Measurements from ENCODE around the gene ACOX3. TPM values are rescaled to one million over a fixed set of nuclear protein-coding genes. Genes with fewer than 3 reads are reported as not detected.

The ACOX3 gene
- total RNA-seq, 2 experiments from 2014 or later = 12.7 to 16.8 TPM

DNA sequence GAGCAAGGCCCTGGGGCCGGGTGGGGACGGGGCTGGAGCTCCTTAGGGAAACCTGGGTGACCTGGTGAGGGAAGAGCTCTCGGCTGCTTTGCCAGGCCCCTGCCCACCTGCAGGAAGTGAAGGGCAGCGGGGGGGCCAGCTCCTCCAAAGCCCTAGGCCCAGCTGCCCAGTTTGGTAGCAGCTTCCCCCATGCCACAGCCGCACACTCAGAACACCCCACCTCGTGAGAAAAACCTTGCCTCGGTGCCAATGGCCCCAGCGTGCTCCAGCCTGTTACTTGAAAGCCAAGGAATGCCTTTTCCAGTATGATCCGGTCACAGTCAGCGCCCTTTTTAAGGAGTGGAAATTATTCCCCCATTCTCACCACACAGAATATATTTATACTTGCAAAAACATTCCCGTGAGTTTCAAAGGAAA lies 38.3 kb downstream of the ACOX3 start:
- H3K9me2 ChIP-seq (ENCODE audit: insufficient read depth, low read length) = no peaks in the 10 kb centered on the region
- peaks cover 6% of the 10 kb centered on the region; the same call in 1 of the 2 replicates for H3K36me3 ChIP-seq (ENCODE audit: insufficient read depth, low read length)
- H3K27ac ChIP-seq (ENCODE audit: low read depth, low read length, poor library complexity, severe bottlenecking) = no peak overlapping the region
- peaks cover 13% of the 10 kb centered on the region for H3K4me1 ChIP-seq (ENCODE audit: insufficient read depth, low read length, poor library complexity, severe bottlenecking)
- intact Hi-C loops (cut with micrococcal nuclease; ENCODE audit: unreplicated experiment) = loop anchor here (2.0 to 5.0 kb wide), 2 partner anchors 80 to 225 kb away; no protein-coding TSS in a partner anchor
- H3K4me2 ChIP-seq (ENCODE audit: low read length) = no peak overlapping the region
- H2AFZ ChIP-seq (ENCODE audit: low read length) = no peak overlapping the region
- no TSS peak for BruUV-seq (replicated peaks)
- H4K20me1 ChIP-seq (ENCODE audit: insufficient read depth, low read length) = no peaks in the 10 kb centered on the region
- ChIA-PET POLR2A (no interaction called here), CTCF (ENCODE audit: unreplicated experiment) (interaction anchor here (0.9 kb wide), 1 partner anchor 135 kb away, joined by 8 read pairs; no protein-coding TSS in a partner anchor)
- no peak overlapping the region for H3K4me3 ChIP-seq (ENCODE audit: low read depth, low read length, poor library complexity, severe bottlenecking)
- no peak for DNase-seq (ENCODE audit: low spot score)
- H3K79me2 ChIP-seq (ENCODE audit: insufficient read depth, low read depth, low read length) = no peaks in the 10 kb centered on the region
- TF ChIP-seq, protein P1, sequence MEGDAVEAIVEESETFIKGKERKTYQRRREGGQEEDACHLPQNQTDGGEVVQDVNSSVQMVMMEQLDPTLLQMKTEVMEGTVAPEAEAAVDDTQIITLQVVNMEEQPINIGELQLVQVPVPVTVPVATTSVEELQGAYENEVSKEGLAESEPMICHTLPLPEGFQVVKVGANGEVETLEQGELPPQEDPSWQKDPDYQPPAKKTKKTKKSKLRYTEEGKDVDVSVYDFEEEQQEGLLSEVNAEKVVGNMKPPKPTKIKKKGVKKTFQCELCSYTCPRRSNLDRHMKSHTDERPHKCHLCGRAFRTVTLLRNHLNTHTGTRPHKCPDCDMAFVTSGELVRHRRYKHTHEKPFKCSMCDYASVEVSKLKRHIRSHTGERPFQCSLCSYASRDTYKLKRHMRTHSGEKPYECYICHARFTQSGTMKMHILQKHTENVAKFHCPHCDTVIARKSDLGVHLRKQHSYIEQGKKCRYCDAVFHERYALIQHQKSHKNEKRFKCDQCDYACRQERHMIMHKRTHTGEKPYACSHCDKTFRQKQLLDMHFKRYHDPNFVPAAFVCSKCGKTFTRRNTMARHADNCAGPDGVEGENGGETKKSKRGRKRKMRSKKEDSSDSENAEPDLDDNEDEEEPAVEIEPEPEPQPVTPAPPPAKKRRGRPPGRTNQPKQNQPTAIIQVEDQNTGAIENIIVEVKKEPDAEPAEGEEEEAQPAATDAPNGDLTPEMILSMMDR (conservative IDR thresholded peaks at IDR 0.05; ENCODE audit: low read length) = no peak
- TF ChIP-seq EZH2phosphoT487 (IDR thresholded peaks at IDR 0.05; ENCODE audit: borderline replicate concordance, low read depth, low read length) = no peak
- no peaks in the 10 kb centered on the region for H3K9me3 ChIP-seq (ENCODE audit: low read length)

DNA sequence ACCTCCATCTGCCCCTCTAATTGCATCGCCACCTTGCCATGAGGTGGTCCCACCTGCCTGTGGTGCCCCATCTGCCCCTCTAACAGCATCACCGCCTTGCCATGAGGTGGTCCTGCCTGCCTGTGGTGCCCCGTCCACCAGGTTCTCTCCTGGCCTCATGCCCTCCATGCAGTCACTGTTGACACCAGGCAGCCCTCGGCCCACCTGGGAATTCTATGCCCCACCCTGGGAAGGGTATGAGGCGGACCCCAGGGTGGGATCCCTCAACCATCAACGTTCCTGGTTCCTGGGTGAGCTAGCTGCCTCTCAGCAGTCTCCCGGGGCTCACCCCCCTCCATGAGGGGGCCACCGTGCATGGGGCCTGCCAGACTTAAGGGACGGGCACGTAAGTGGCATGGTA lies 38.9 kb downstream of the ACOX3 start:
- H3K36me3 ChIP-seq (ENCODE audit: insufficient read depth, low read length) = peaks cover 6% of the 10 kb centered on the region; the same call in 1 of the 2 replicates
- CTCF ChIA-PET (ENCODE audit: unreplicated experiment) = interaction anchor here (0.7 kb wide), 1 partner anchor 136 kb away, joined by 4 read pairs; no protein-coding TSS in a partner anchor
- no peak overlapping the region for H3K4me2 ChIP-seq (ENCODE audit: low read length)
- no peaks in the 10 kb centered on the region for H3K79me2 ChIP-seq (ENCODE audit: insufficient read depth, low read depth, low read length)
- peaks cover 15% of the 10 kb centered on the region for H3K4me1 ChIP-seq (ENCODE audit: insufficient read depth, low read length, poor library complexity, severe bottlenecking)
- POLR2A ChIA-PET = no interaction called here
- no peak for DNase-seq (ENCODE audit: low spot score)
- H3K9me3 ChIP-seq (ENCODE audit: low read length) = no peaks in the 10 kb centered on the region
- H4K20me1 ChIP-seq (ENCODE audit: insufficient read depth, low read length) = no peaks in the 10 kb centered on the region
- no peak overlapping the region for H3K27ac ChIP-seq (ENCODE audit: low read depth, low read length, poor library complexity, severe bottlenecking)
- H3K4me3 ChIP-seq (ENCODE audit: low read depth, low read length, poor library complexity, severe bottlenecking) = no peak overlapping the region
- TF ChIP-seq, protein P1 (conservative IDR thresholded peaks at IDR 0.05; ENCODE audit: low read length) = no peak
- TF ChIP-seq EZH2phosphoT487 (IDR thresholded peaks at IDR 0.05; ENCODE audit: borderline replicate concordance, low read depth, low read length) = no peak
- intact Hi-C loops (cut with micrococcal nuclease; ENCODE audit: unreplicated experiment) = loop anchor here (2.0 to 5.0 kb wide), 2 partner anchors 79 to 225 kb away; no protein-coding TSS in a partner anchor
- BruUV-seq (replicated peaks) = no TSS peak
- no peak overlapping the region for H2AFZ ChIP-seq (ENCODE audit: low read length)
- H3K9me2 ChIP-seq (ENCODE audit: insufficient read depth, low read length) = no peaks in the 10 kb centered on the region

DNA sequence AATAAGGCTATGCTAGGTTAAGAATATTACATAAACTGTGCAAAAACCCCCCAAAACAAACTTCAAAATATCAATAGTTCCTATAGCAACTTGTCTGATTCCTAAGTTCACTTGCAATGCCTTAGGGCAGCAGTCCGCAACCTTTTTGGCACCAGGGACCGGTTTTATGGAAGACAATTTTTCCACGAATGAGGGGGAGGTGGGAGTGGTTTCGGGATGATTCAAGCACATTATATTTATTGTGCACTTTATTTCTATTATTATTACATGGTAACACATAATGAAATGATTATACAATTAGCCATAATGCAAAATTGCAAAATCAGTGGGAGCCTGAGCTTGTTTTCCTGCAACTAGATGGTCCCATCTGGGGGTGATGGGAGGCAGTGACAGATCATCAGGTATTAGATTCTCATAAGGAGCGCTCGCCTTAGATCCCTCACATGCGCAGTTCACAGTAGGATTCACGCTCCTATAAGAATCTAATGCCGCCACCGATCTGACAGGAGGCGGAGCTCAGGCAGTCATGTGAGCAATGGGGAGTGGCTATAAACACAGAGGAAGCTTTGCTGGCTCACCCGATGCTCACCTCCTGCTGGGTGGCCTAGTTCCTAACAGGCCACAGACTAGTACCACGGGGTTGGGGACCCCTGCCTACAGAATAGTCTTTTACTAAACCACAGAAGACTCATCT lies 39.7 kb downstream of the ACOX3 start:
- Histone ChIP-seq H3K9me3 (ENCODE audit: low read length) (no peaks in the 10 kb centered on the region), H3K4me3 (ENCODE audit: low read depth, low read length, poor library complexity, severe bottlenecking) (no peak overlapping the region), H4K20me1 (ENCODE audit: insufficient read depth, low read length) (no peaks in the 10 kb centered on the region), H3K9me2 (ENCODE audit: insufficient read depth, low read length) (no peaks in the 10 kb centered on the region), H3K36me3 (ENCODE audit: insufficient read depth, low read length) (peaks cover 6% of the 10 kb centered on the region; the same call in 1 of the 2 replicates), H2AFZ (ENCODE audit: low read length) (no peak overlapping the region), H3K4me1 (ENCODE audit: insufficient read depth, low read length, poor library complexity, severe bottlenecking) (peaks cover 17% of the 10 kb centered on the region), H3K79me2 (ENCODE audit: insufficient read depth, low read depth, low read length) (no peaks in the 10 kb centered on the region), H3K4me2 (ENCODE audit: low read length) (no peak overlapping the region), H3K27ac (ENCODE audit: low read depth, low read length, poor library complexity, severe bottlenecking) (no peak overlapping the region)
- ChIA-PET CTCF (ENCODE audit: unreplicated experiment) (interaction anchor here (0.7 kb wide), 1 partner anchor 136 kb away, joined by 4 read pairs; no protein-coding TSS in a partner anchor), POLR2A (no interaction called here)
- no TSS peak for BruUV-seq (replicated peaks)
- intact Hi-C loops (cut with micrococcal nuclease; ENCODE audit: unreplicated experiment) = loop anchor here (5.0 kb wide), 1 partner anchor 78 kb away; no protein-coding TSS in a partner anchor
- DNase-seq (ENCODE audit: low spot score) = peak; percentile 39
- TF ChIP-seq EZH2phosphoT487 (IDR thresholded peaks at IDR 0.05; ENCODE audit: borderline replicate concordance, low read depth, low read length) = no peak
- TF ChIP-seq, protein P1 (conservative IDR thresholded peaks at IDR 0.05; ENCODE audit: low read length) = no peak

Measured in OCI-LY7 (cell line).